GM23248 (cell line): ENCODE measurements around the gene MIB1.

Experiments
- EZH2 ChIP-seq: fragments of 200-600 bp; sonication (generic); IDR thresholded peaks from 2 replicates; pipeline ENCODE4 v1.6.1; 2018; ENCODE audit warnings: antibody characterized with exemption, mild to moderate bottlenecking; ENCODE audit not compliant: insufficient read depth, poor library complexity, severe bottlenecking
- EZH2phosphoT487 ChIP-seq: fragments of 200-600 bp; sonication (generic); IDR thresholded peaks from 2 replicates; pipeline ENCODE4 v1.6.1; 2018; ENCODE audit warnings: antibody characterized with exemption, moderate library complexity, mild to moderate bottlenecking, low read depth; ENCODE audit not compliant: insufficient read depth

- no peak for TF ChIP-seq EZH2phosphoT487
- TF ChIP-seq EZH2, result no peak
These were observed 86.2 kb downstream of the MIB1 start for GRCh38 chr18:21826641-21827302.
